H9 (cell line): ENCODE results near the gene TMPRSS9. TPM values are rescaled to one million over a fixed set of nuclear protein-coding genes. Genes with fewer than 3 reads are reported as not detected.

Experiments used
- DNase-seq: peaks from one replicate; pipeline ENCODE4 v3.0.0-alpha.2; 2017
- H2AFZ ChIP-seq: one replicate; pipeline ENCODE4 v1.6.1; 2013; ENCODE audit warnings: mild to moderate bottlenecking, low read length, control low read depth, moderate library complexity
- H2AK5ac ChIP-seq: 2 replicates; pipeline ENCODE4 v1.6.1; 2013; ENCODE audit warnings: low read length, control low read depth, mixed read lengths; ENCODE audit not compliant: insufficient read length
- H2BK120ac ChIP-seq: one replicate; pipeline ENCODE4 v1.6.1; 2013; ENCODE audit warnings: low read depth, mild to moderate bottlenecking, low read length, control low read depth, inconsistent platforms; ENCODE audit not compliant: poor library complexity, severe bottlenecking
- H2BK12ac ChIP-seq: 2 replicates; pipeline ENCODE4 v1.6.1; 2013; ENCODE audit warnings: low read length, control low read depth, mixed read lengths, low read depth; ENCODE audit not compliant: insufficient read length
- H2BK15ac ChIP-seq: 2 replicates; pipeline ENCODE4 v1.6.1; 2013; ENCODE audit warnings: low read depth, low read length, control low read depth
- H2BK20ac ChIP-seq: one replicate; pipeline ENCODE4 v1.6.1; 2013; ENCODE audit warnings: low read depth, mild to moderate bottlenecking, low read length, control low read depth, inconsistent platforms; ENCODE audit not compliant: poor library complexity, severe bottlenecking
- H2BK5ac ChIP-seq: 2 replicates; pipeline ENCODE4 v1.6.1; 2013; ENCODE audit warnings: low read length, control low read depth, mixed read lengths; ENCODE audit not compliant: insufficient read length
- H3K14ac ChIP-seq: 2 replicates; pipeline ENCODE4 v1.6.1; 2013; ENCODE audit warnings: low read length, control low read depth; ENCODE audit not compliant: insufficient read depth
- H3K18ac ChIP-seq: 2 replicates; pipeline ENCODE4 v1.6.1; 2013; ENCODE audit warnings: low read depth, mild to moderate bottlenecking, mixed read lengths, low read length, control low read depth; ENCODE audit not compliant: insufficient read length
- H3K23ac ChIP-seq: 2 replicates; pipeline ENCODE4 v1.6.1; 2013; ENCODE audit warnings: low read length, control low read depth, mixed read lengths, low read depth; ENCODE audit not compliant: insufficient read length
- H3K23me2 ChIP-seq: 2 replicates; pipeline ENCODE4 v1.6.1; 2013; ENCODE audit warnings: low read depth, mild to moderate bottlenecking, mixed read lengths, low read length, control low read depth; ENCODE audit not compliant: insufficient read length, poor library complexity, severe bottlenecking
- H3K27ac ChIP-seq: 2 replicates; pipeline ENCODE4 v1.5.1; 2013; ENCODE audit warnings: low read length, control low read depth, mixed read lengths, low read depth; ENCODE audit not compliant: insufficient read length
- H3K27me3 ChIP-seq: 2 replicates; pipeline ENCODE4 v1.6.1; 2013; ENCODE audit warnings: low read length, control low read depth, inconsistent platforms; ENCODE audit not compliant: insufficient read depth
- H3K4ac ChIP-seq: 2 replicates; pipeline ENCODE4 v1.6.1; 2013; ENCODE audit warnings: low read depth, mild to moderate bottlenecking, control low read depth, inconsistent platforms, low read length, moderate library complexity
- H3K4me1 ChIP-seq: 2 replicates; pipeline ENCODE4 v1.6.1; 2013; ENCODE audit warnings: low read length, control low read depth, inconsistent platforms; ENCODE audit not compliant: insufficient read depth
- H3K4me2 ChIP-seq: 2 replicates; pipeline ENCODE4 v1.6.1; 2013; ENCODE audit warnings: low read length, control low read depth, mixed read lengths; ENCODE audit not compliant: insufficient read length, insufficient read depth
- H3K56ac ChIP-seq: 2 replicates; pipeline ENCODE4 v1.6.1; 2013; ENCODE audit warnings: low read depth, mild to moderate bottlenecking, mixed read lengths, low read length, control low read depth; ENCODE audit not compliant: insufficient read length
- H3K79me1 ChIP-seq: 2 replicates; pipeline ENCODE4 v1.6.1; 2013; ENCODE audit warnings: low read depth, mild to moderate bottlenecking, moderate library complexity, low read length, control low read depth, inconsistent platforms; ENCODE audit not compliant: insufficient read depth, poor library complexity, severe bottlenecking
- H3K79me2 ChIP-seq: 2 replicates; pipeline ENCODE4 v1.6.1; 2013; ENCODE audit warnings: low read length, control low read depth, inconsistent platforms; ENCODE audit not compliant: insufficient read depth
- H3K9ac ChIP-seq: 2 replicates; pipeline ENCODE4 v1.6.1; 2013; ENCODE audit warnings: low read length, control low read depth, mixed read lengths; ENCODE audit not compliant: insufficient read length; ENCODE audit errors: extremely low read depth
- H3K9me3 ChIP-seq: one replicate; pipeline ENCODE4 v1.6.1; 2013; ENCODE audit warnings: low read depth, low read length, inconsistent platforms; ENCODE audit not compliant: control insufficient read depth
- H3T11ph ChIP-seq: one replicate; pipeline ENCODE4 v1.6.1; 2013; ENCODE audit warnings: mild to moderate bottlenecking, low read length, control low read depth, inconsistent platforms
- H4K20me1 ChIP-seq: one replicate; pipeline ENCODE4 v1.6.1; 2013; ENCODE audit not compliant: control insufficient read depth, insufficient read length, insufficient read depth
- H4K5ac ChIP-seq: 2 replicates; pipeline ENCODE4 v1.6.1; 2013; ENCODE audit warnings: low read depth, mild to moderate bottlenecking, mixed read lengths, low read length, control low read depth; ENCODE audit not compliant: insufficient read length
- H4K8ac ChIP-seq: replicated peaks from 2 replicates; pipeline ENCODE4 v1.6.1; 2013; ENCODE audit warnings: low read length, control low read depth, mixed read lengths, low read depth; ENCODE audit not compliant: insufficient read length
- H4K91ac ChIP-seq: 2 replicates; pipeline ENCODE4 v1.6.1; 2013; ENCODE audit warnings: low read depth, mild to moderate bottlenecking, moderate library complexity, mixed read lengths, low read length, control low read depth; ENCODE audit not compliant: insufficient read length
- H3K27ac Mint-ChIP-seq, 3 experiments: 2 replicates in 2 of 3; 3 replicates in 1 of 3; pipeline ENCODE4 v1.8.0; 2020 to 2021; ENCODE audit warnings: mixed read lengths in 3 of 3, mild to moderate bottlenecking in 1 of 3, moderate library complexity in 1 of 3
- H3K27me3 Mint-ChIP-seq: 2 replicates; pipeline ENCODE4 v1.8.0; 2021; ENCODE audit warnings: low read depth, mild to moderate bottlenecking, moderate library complexity, mixed read lengths
- H3K36me3 Mint-ChIP-seq, 3 experiments: 2 replicates in 2 of 3; 3 replicates in 1 of 3; pipeline ENCODE4 v1.8.0; 2020 to 2021; ENCODE audit warnings: low read depth in 3 of 3, mixed read lengths in 3 of 3; ENCODE audit not compliant: insufficient read depth in 1 of 3
- H3K4me1 Mint-ChIP-seq, 2 experiments: 2 replicates each; pipeline ENCODE4 v1.8.0; 2020; ENCODE audit warnings: mixed read lengths in 2 of 2
- H3K4me3 Mint-ChIP-seq, 2 experiments: 2 replicates in 1 of 2; 3 replicates in 1 of 2; pipeline ENCODE4 v1.8.0; 2020 to 2021; ENCODE audit warnings: mild to moderate bottlenecking in 2 of 2, mixed read lengths in 2 of 2, moderate library complexity in 1 of 2
- H3K9me3 Mint-ChIP-seq, 2 experiments: 2 replicates in 1 of 2; 3 replicates in 1 of 2; pipeline ENCODE4 v1.8.0; 2020; ENCODE audit warnings: mild to moderate bottlenecking in 2 of 2, mixed read lengths in 2 of 2, moderate library complexity in 1 of 2
- WGBS: extraction: QIAGEN DNeasy Blood & Tissue Kit; methylation state at CpG from one replicate; pipeline ENCODE4 v1.1.7; 2013; ENCODE audit warnings: missing lambda C conversion rate, low lambda C conversion rate, mixed read lengths; ENCODE audit not compliant: insufficient read length; ENCODE audit errors: extremely low coverage; 5-methylcytosine and 5-hydroxymethylcytosine counted together
- total RNA-seq: library from RNA; stranded (reverse); gene quantifications from 2 replicates; pipeline ENCODE4 v1.2.1, GENCODE V29; 2021
- TF ChIP-seq, protein P1 (sequence below): fragments of 200-600 bp; sonication (generic); conservative IDR thresholded peaks from 3 replicates; pipeline ENCODE4 v1.8.0; 2021; ENCODE audit warnings: antibody characterized with exemption, mild to moderate bottlenecking

The TMPRSS9 gene
- total RNA-seq, 1 experiment from 2014 or later, result 0.24 TPM

GRCh38 chr19:2328401-2329148 is 31.5 kb upstream of the TMPRSS9 start, which contains the start of the genes LSM7 and SPPL2B:
Gene LSM7 (minus strand): TSS chr19:2328586. CDS start chr19:2328566, 20 bp downstream.
Gene SPPL2B (plus strand): TSS chr19:2328684. CDS start chr19:2328710, 26 bp downstream.
- peaks cover 1% of the 10 kb centered on the region; the same call in 1 of the 2 replicates for H3K27me3 Mint-ChIP-seq

More at GRCh38 chr19:2328401-2329148, 31.5 kb upstream of the TMPRSS9 start, which contains the start of the genes LSM7 and SPPL2B:
- Mint-ChIP-seq H3K36me3 (peaks cover 5 to 31% (median 29%) of the 10 kb centered on the region in 3 experiments), H3K9me3 (no peaks in the 10 kb centered on the region), H3K27ac (peak within 1 kb of the TSS; percentile 95 to 99 (median 98)), H3K4me3 (peak within 1 kb of the TSS; percentile 98 to 99), H3K4me1 (peaks cover 36 to 48% of the 10 kb centered on the region in 2 experiments)
- peak within 1 kb of the TSS; percentile 88 for H3K18ac ChIP-seq
- H3K27me3 ChIP-seq, result no peaks in the 10 kb centered on the region
- peak within 1 kb of the TSS; percentile 90 for H3K4me2 ChIP-seq
- no CpG with 5 or more reads among the region's 89 CpGs for WGBS
- H3K14ac ChIP-seq, result peak within 1 kb of the TSS; percentile 81
- no peak within 1 kb of the TSS for H4K91ac ChIP-seq
- H3K23ac ChIP-seq, result no peak within 1 kb of the TSS
- H3K4ac ChIP-seq, result no peak within 1 kb of the TSS
- peaks cover 9% of the 10 kb centered on the region for H3K23me2 ChIP-seq
- peaks cover 5% of the 10 kb centered on the region; the same call in 1 of the 2 replicates for H3K79me2 ChIP-seq
- peaks cover 5% of the 10 kb centered on the region; the same call in 1 of the 2 replicates for H3K4me1 ChIP-seq
- no peak within 1 kb of the TSS for H3T11ph ChIP-seq
- peak; percentile 85 for DNase-seq
- H2BK120ac ChIP-seq, result no peak within 1 kb of the TSS
- no peaks in the 10 kb centered on the region for H3K79me1 ChIP-seq
- no peaks in the 10 kb centered on the region for H3K9me3 ChIP-seq
- no peak within 1 kb of the TSS for H2BK20ac ChIP-seq
- H2AK5ac ChIP-seq, result no peak within 1 kb of the TSS
- TF ChIP-seq, protein P1, sequence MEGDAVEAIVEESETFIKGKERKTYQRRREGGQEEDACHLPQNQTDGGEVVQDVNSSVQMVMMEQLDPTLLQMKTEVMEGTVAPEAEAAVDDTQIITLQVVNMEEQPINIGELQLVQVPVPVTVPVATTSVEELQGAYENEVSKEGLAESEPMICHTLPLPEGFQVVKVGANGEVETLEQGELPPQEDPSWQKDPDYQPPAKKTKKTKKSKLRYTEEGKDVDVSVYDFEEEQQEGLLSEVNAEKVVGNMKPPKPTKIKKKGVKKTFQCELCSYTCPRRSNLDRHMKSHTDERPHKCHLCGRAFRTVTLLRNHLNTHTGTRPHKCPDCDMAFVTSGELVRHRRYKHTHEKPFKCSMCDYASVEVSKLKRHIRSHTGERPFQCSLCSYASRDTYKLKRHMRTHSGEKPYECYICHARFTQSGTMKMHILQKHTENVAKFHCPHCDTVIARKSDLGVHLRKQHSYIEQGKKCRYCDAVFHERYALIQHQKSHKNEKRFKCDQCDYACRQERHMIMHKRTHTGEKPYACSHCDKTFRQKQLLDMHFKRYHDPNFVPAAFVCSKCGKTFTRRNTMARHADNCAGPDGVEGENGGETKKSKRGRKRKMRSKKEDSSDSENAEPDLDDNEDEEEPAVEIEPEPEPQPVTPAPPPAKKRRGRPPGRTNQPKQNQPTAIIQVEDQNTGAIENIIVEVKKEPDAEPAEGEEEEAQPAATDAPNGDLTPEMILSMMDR, result no peak
- H2AFZ ChIP-seq, result no peak within 1 kb of the TSS
- peak within 1 kb of the TSS; percentile 85 for H3K9ac ChIP-seq
- no peak within 1 kb of the TSS for H3K56ac ChIP-seq
- peaks cover 5% of the 10 kb centered on the region for H4K20me1 ChIP-seq
- no peak within 1 kb of the TSS for H3K27ac ChIP-seq
- H2BK15ac ChIP-seq, result no peak within 1 kb of the TSS
- H4K5ac ChIP-seq, result no peak within 1 kb of the TSS
- H2BK5ac ChIP-seq, result no peak within 1 kb of the TSS
- H4K8ac ChIP-seq, result no peak within 1 kb of the TSS
- peak within 1 kb of the TSS; percentile 41 for H2BK12ac ChIP-seq
